ENCODE measurements around the gene JAK3.
A peak's percentile ranks its signal among the peaks of the same experiment; 100 is the strongest.

Gene JAK3

GRCh38 chr19:17865364-17866311 is 17.9 kb upstream of the JAK3 start:
- DNase-seq, result peak; percentile 70

GRCh38 chr19:17863520-17864182 is 15.9 kb upstream of the JAK3 start:
- no peak for DNase-seq

- no peak for DNase-seq
These were observed 15.1 kb upstream of the JAK3 start for GRCh38 chr19:17862711-17863519.

- DNase-seq, result no peak
These were observed 14.0 kb upstream of the JAK3 start for GRCh38 chr19:17861542-17862402.

- DNase-seq, result no peak
These were observed 13.2 kb upstream of the JAK3 start for GRCh38 chr19:17860993-17861360.

- peak; percentile 21 for DNase-seq
These were observed 12.7 kb upstream of the JAK3 start for GRCh38 chr19:17860331-17860992.

GRCh38 chr19:17859533-17860330 is 11.9 kb upstream of the JAK3 start, which contains the start of gene RPL18A:
Gene RPL18A, plus strand, starts transcription at chr19:17859910. Its CDS starts 47 bp downstream, at chr19:17859957.
- peak; percentile 99 for DNase-seq

GRCh38 chr19:17855280-17856152 is 7.7 kb upstream of the JAK3 start:
- peak; percentile 77 for DNase-seq

GRCh38 chr19:17854061-17854460 is 6.3 kb upstream of the JAK3 start:
- DNase-seq, result no peak

GRCh38 chr19:17848595-17849292 is 962 bp upstream of the JAK3 start:
- no peak for DNase-seq

GRCh38 chr19:17846146-17846545 is 1.6 kb downstream of the JAK3 start:
- no peak for DNase-seq

GRCh38 chr19:17843908-17844490 is 3.8 kb downstream of the JAK3 start:
- no peak for DNase-seq

- no peak for DNase-seq
These were observed 4.4 kb downstream of the JAK3 start for GRCh38 chr19:17843292-17843827.

- DNase-seq, result no peak
These were observed 5.0 kb downstream of the JAK3 start for GRCh38 chr19:17842663-17843291.

- DNase-seq, result peak; percentile 91
These were observed 5.7 kb downstream of the JAK3 start for GRCh38 chr19:17841810-17842662.

GRCh38 chr19:17841371-17841809 is 6.4 kb downstream of the JAK3 start:
- peak; percentile 79 for DNase-seq

GRCh38 chr19:17840019-17840418 is 7.8 kb downstream of the JAK3 start:
- no peak for DNase-seq

Measured in DMS53 (cell line).